ENCODE measurements around the gene SLK.

SLK gene

GRCh38 chr10:104061196-104061595 is 94.3 kb downstream of the SLK start:
- Histone ChIP-seq H3K9me3 (ENCODE audit: insufficient read depth, low read length) (no peaks in the 10 kb centered on the region), H3K9ac (ENCODE audit: low read length) (no peak overlapping the region), H2AFZ (ENCODE audit: low read depth, low read length) (no peak overlapping the region), H3K4me1 (ENCODE audit: low read length) (no peaks in the 10 kb centered on the region), H4K20me1 (ENCODE audit: insufficient read depth, low read length) (no peaks in the 10 kb centered on the region), H3K79me2 (ENCODE audit: low read length) (no peaks in the 10 kb centered on the region), H3K4me2 (ENCODE audit: low read length) (no peak overlapping the region), H3K36me3 (replicated peaks; ENCODE audit: low read depth, low read length) (no peaks in the 10 kb centered on the region), H3K27ac (ENCODE audit: low read length) (no peak overlapping the region), H3K4me3 (ENCODE audit: low read length) (no peak overlapping the region), H3K27me3 (ENCODE audit: low read depth, low read length) (no peaks in the 10 kb centered on the region)
- no peak for TF ChIP-seq EZH2phosphoT487 (IDR thresholded peaks at IDR 0.05; ENCODE audit: low read depth)
- TF ChIP-seq, protein P1, sequence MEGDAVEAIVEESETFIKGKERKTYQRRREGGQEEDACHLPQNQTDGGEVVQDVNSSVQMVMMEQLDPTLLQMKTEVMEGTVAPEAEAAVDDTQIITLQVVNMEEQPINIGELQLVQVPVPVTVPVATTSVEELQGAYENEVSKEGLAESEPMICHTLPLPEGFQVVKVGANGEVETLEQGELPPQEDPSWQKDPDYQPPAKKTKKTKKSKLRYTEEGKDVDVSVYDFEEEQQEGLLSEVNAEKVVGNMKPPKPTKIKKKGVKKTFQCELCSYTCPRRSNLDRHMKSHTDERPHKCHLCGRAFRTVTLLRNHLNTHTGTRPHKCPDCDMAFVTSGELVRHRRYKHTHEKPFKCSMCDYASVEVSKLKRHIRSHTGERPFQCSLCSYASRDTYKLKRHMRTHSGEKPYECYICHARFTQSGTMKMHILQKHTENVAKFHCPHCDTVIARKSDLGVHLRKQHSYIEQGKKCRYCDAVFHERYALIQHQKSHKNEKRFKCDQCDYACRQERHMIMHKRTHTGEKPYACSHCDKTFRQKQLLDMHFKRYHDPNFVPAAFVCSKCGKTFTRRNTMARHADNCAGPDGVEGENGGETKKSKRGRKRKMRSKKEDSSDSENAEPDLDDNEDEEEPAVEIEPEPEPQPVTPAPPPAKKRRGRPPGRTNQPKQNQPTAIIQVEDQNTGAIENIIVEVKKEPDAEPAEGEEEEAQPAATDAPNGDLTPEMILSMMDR (IDR thresholded peaks at IDR 0.05; ENCODE audit: low read depth, low read length), result no peak

- H4K20me1 ChIP-seq (ENCODE audit: insufficient read depth, low read length), result no peaks in the 10 kb centered on the region
- no peak overlapping the region for H3K27ac ChIP-seq (ENCODE audit: low read length)
- H3K4me2 ChIP-seq (ENCODE audit: low read length), result no peak overlapping the region
- no peak overlapping the region for H3K4me3 ChIP-seq (ENCODE audit: low read length)
- no peaks in the 10 kb centered on the region for H3K36me3 ChIP-seq (replicated peaks; ENCODE audit: low read depth, low read length)
- no peaks in the 10 kb centered on the region for H3K79me2 ChIP-seq (ENCODE audit: low read length)
- H3K9ac ChIP-seq (ENCODE audit: low read length), result no peak overlapping the region
- no peaks in the 10 kb centered on the region for H3K27me3 ChIP-seq (ENCODE audit: low read depth, low read length)
- no peaks in the 10 kb centered on the region for H3K4me1 ChIP-seq (ENCODE audit: low read length)
- no peaks in the 10 kb centered on the region for H3K9me3 ChIP-seq (ENCODE audit: insufficient read depth, low read length)
- TF ChIP-seq, protein P1 (IDR thresholded peaks at IDR 0.05; ENCODE audit: low read depth, low read length), result no peak
- no peak for TF ChIP-seq EZH2phosphoT487 (IDR thresholded peaks at IDR 0.05; ENCODE audit: low read depth)
- H2AFZ ChIP-seq (ENCODE audit: low read depth, low read length), result no peak overlapping the region
These were observed 98.8 kb downstream of the SLK start for GRCh38 chr10:104065748-104066147.

- Histone ChIP-seq H3K4me2 (ENCODE audit: low read length) (no peak overlapping the region), H3K9me3 (ENCODE audit: insufficient read depth, low read length) (no peaks in the 10 kb centered on the region)
These were observed 100.0 kb downstream of the SLK start for GRCh38 chr10:104066945-104067344.

DNA sequence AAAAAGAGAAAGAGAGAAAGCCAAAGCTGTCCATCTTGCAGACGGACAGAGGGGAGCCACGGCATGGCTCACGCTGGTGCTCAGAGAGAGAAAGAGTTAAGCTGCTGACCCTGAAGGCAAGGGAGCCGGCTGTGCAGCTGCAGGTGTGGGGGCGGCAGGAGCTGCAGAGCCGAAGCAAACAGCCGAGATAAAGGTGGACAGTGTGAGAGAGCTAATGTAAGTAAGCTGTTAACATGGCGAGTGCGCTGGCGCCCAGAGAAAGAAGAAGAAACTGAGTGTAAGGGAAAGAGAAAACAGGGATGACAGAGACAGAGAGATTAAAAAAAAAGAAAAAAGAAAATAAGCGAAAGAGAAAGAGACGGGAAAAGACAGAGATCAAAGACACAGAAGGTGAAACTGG is 100.6 kb downstream of the SLK start:
- Histone ChIP-seq H4K20me1 (ENCODE audit: insufficient read depth, low read length) (no peaks in the 10 kb centered on the region), H3K27me3 (ENCODE audit: low read depth, low read length) (peaks cover 3% of the 10 kb centered on the region; the same call in 1 of the 2 replicates), H2AFZ (ENCODE audit: low read depth, low read length) (no peak overlapping the region), H3K9ac (ENCODE audit: low read length) (no peak overlapping the region), H3K4me1 (ENCODE audit: low read length) (no peaks in the 10 kb centered on the region), H3K79me2 (ENCODE audit: low read length) (no peaks in the 10 kb centered on the region), H3K4me2 (ENCODE audit: low read length) (no peak overlapping the region), H3K9me3 (ENCODE audit: insufficient read depth, low read length) (no peaks in the 10 kb centered on the region), H3K4me3 (ENCODE audit: low read length) (no peak overlapping the region), H3K27ac (ENCODE audit: low read length) (no peak overlapping the region), H3K36me3 (replicated peaks; ENCODE audit: low read depth, low read length) (no peaks in the 10 kb centered on the region)
- TF ChIP-seq, protein P1 (IDR thresholded peaks at IDR 0.05; ENCODE audit: low read depth, low read length), result no peak
- no peak for TF ChIP-seq EZH2phosphoT487 (IDR thresholded peaks at IDR 0.05; ENCODE audit: low read depth)

More at GRCh38 chr10:104066945-104067344, 100.0 kb downstream of the SLK start:
- H3K4me1 ChIP-seq (ENCODE audit: low read length), result no peaks in the 10 kb centered on the region
- no peaks in the 10 kb centered on the region for H3K36me3 ChIP-seq (replicated peaks; ENCODE audit: low read depth, low read length)
- no peaks in the 10 kb centered on the region for H4K20me1 ChIP-seq (ENCODE audit: insufficient read depth, low read length)
- no peak overlapping the region for H3K27ac ChIP-seq (ENCODE audit: low read length)
- no peak overlapping the region for H2AFZ ChIP-seq (ENCODE audit: low read depth, low read length)
- H3K9ac ChIP-seq (ENCODE audit: low read length), result no peak overlapping the region
- no peaks in the 10 kb centered on the region for H3K27me3 ChIP-seq (ENCODE audit: low read depth, low read length)
- no peak for TF ChIP-seq EZH2phosphoT487 (IDR thresholded peaks at IDR 0.05; ENCODE audit: low read depth)
- TF ChIP-seq, protein P1 (IDR thresholded peaks at IDR 0.05; ENCODE audit: low read depth, low read length), result no peak
- no peak overlapping the region for H3K4me3 ChIP-seq (ENCODE audit: low read length)
- no peaks in the 10 kb centered on the region for H3K79me2 ChIP-seq (ENCODE audit: low read length)

All from OCI-LY3 (cell line).